GM18951 (cell line): ENCODE measurements around the gene ZNF155.

Experiments
- POLR2A ChIP-seq: IDR thresholded peaks from 4 replicates; pipeline ENCODE4 v1.6.1; 2011; ENCODE audit warnings: mild to moderate bottlenecking; ENCODE audit not compliant: insufficient read length, insufficient read depth; ENCODE audit errors: extremely low read depth
- in situ Hi-C: fragments of 300-500 bp; cut with MboI; formaldehyde crosslinking; loops from one replicate; pipeline ENCODE4 v1.12.0; 2022; ENCODE audit warnings: low sequenced_read_pairs, mixed read lengths, inconsistent platforms; ENCODE audit not compliant: unreplicated experiment

ZNF155 gene

GRCh38 chr19:44025217-44025936 is 41.4 kb downstream of the ZNF155 start, which contains the start of gene ZNF222:
Gene ZNF222 (plus strand): TSS chr19:44025379. CDS start chr19:44025437, 58 bp downstream.
- in situ Hi-C loops: no loop called here
- peak; percentile 60 for TF ChIP-seq POLR2A

GRCh38 chr19:44026622-44027021 is 42.6 kb downstream of the ZNF155 start:
- TF ChIP-seq POLR2A: no peak
- in situ Hi-C loops: no loop called here

GRCh38 chr19:44032001-44032610 is 48.1 kb downstream of the ZNF155 start:
- in situ Hi-C loops: no loop called here
- TF ChIP-seq POLR2A: no peak

- in situ Hi-C loops: no loop called here
- TF ChIP-seq POLR2A: no peak
Observed at GRCh38 chr19:44042147-44042546, 58.2 kb downstream of the ZNF155 start.
